Measurements from ENCODE around the gene TBPL1.
A peak's percentile ranks its signal among the peaks of the same experiment; 100 is the strongest.

The TBPL1 gene

GRCh38 chr6:134007077-134007476 is 54.1 kb downstream of the TBPL1 start:
- DNase-seq = no peak

GRCh38 chr6:134009876-134010275 is 56.9 kb downstream of the TBPL1 start:
- DNase-seq = no peak

GRCh38 chr6:134010400-134010799 is 57.4 kb downstream of the TBPL1 start:
- DNase-seq = no peak

GRCh38 chr6:134010974-134011373 is 58.0 kb downstream of the TBPL1 start:
- DNase-seq = no peak

GRCh38 chr6:134014588-134015137 is 61.6 kb downstream of the TBPL1 start:
- DNase-seq = no peak

GRCh38 chr6:134015719-134016557 is 62.9 kb downstream of the TBPL1 start:
- DNase-seq = no peak

GRCh38 chr6:134016558-134016814 is 63.5 kb downstream of the TBPL1 start:
- no peak for DNase-seq

- DNase-seq = no peak
These were observed 67.0 kb downstream of the TBPL1 start for GRCh38 chr6:134020071-134020470.

GRCh38 chr6:134020543-134020942 is 67.5 kb downstream of the TBPL1 start:
- no peak for DNase-seq

GRCh38 chr6:134020968-134021367 is 67.9 kb downstream of the TBPL1 start:
- DNase-seq = no peak

GRCh38 chr6:134021396-134022122 is 68.5 kb downstream of the TBPL1 start:
- DNase-seq = peak; percentile 24

GRCh38 chr6:134022650-134023049 is 69.6 kb downstream of the TBPL1 start:
- DNase-seq = no peak

- DNase-seq = no peak
These were observed 73.6 kb downstream of the TBPL1 start for GRCh38 chr6:134026597-134026996.

- DNase-seq = no peak
These were observed 75.4 kb downstream of the TBPL1 start for GRCh38 chr6:134028438-134028837.

GRCh38 chr6:134029495-134030455 is 76.8 kb downstream of the TBPL1 start:
- no peak for DNase-seq

GRCh38 chr6:134031696-134032255 is 78.8 kb downstream of the TBPL1 start:
- DNase-seq = no peak

GRCh38 chr6:134034478-134034877 is 81.5 kb downstream of the TBPL1 start:
- DNase-seq = no peak

GRCh38 chr6:134034961-134035822 is 82.2 kb downstream of the TBPL1 start:
- no peak for DNase-seq

GRCh38 chr6:134035823-134036296 is 82.8 kb downstream of the TBPL1 start:
- DNase-seq = no peak

- no peak for DNase-seq
These were observed 86.1 kb downstream of the TBPL1 start for GRCh38 chr6:134039116-134039515.
